ENCODE results near the gene BCAS1.

BCAS1 gene

GRCh38 chr20:53895385-53895755 is 175.0 kb downstream of the BCAS1 start:
- no peak for DNase-seq (ENCODE audit: low read depth in 1 of 2, low spot score in 1 of 2)

GRCh38 chr20:53894707-53895384 is 175.5 kb downstream of the BCAS1 start:
- no peak for DNase-seq (ENCODE audit: low read depth in 1 of 2, low spot score in 1 of 2)
